Islet of Langerhans (tissue), 1 donor: ENCODE results near the gene CPE.
"Not testable (repeated sequence)": the region's sequence is repeated elsewhere in the genome, so short reads cannot be mapped to it uniquely, and the experiment has no call there.

ENCODE experiments used
- FAIRE-seq: peaks from one replicate; lab custom pipeline; 2011; peaks lifted over from hg19 to GRCh38; lab: Jason Lieb, UNC

The CPE gene

GRCh38 chr4:165404696-165405095 is 25.9 kb downstream of the CPE start:
- FAIRE-seq = no peak

DNA sequence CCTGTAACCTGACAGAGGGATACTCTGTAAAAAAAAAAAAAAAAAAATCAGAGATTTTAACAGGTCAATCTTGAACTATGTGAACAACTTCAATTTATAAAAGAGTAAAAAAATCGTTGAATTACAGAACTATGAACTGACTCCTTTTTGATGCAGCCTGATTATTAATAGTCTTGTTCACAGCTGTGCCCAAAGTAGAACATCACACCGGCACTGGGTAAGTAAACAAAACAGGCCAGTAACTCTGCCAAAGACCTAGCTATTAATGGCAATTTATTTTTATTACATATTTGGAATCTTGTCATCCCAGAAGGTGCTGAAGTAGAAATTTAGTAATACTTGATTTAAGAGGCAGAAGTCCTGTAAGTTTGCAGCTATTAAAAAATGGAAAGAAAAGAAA is 31.4 kb downstream of the CPE start:
- peak; percentile 92 for FAIRE-seq

DNA sequence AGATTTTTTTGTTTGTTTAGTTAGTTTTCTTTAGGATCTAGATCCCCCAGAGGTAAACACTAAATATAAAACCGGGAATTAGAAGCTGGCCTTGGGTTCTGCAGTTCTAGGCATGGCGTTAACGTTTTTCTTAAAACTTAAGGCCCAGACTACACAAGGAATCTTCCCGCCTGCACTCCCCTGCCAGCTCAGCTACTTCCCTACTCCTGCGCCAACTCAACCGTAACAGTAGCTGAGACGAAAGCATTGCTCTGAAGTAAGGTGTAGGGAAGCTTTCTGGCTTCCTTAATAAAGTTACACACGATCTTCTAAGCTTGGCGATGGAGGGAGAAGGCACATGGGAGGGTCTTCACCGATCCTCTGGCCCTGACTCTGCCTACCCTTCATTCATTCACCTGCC is 37.1 kb downstream of the CPE start:
- FAIRE-seq = no peak

- FAIRE-seq = no peak
Observed at GRCh38 chr4:165418073-165418472, 39.3 kb downstream of the CPE start.

DNA sequence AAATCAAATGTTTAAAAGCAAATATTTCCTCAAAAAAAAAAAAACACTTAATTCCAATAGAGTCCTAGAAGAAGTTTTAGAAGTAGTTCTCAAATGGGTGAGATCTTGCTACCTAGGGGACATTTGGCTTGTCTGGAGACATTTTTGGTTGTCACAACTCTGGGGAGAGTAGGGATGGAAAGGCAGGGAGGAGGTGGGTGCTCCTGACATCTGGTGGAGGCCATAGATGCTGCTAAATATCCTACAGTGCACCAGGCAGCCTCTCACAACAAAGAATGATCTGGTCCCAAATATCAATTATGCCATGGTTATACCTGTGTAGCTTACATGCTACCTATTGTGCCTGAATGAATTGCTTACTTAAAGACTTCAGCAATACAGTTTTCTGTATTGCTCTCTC is 46.8 kb downstream of the CPE start:
- no peak for FAIRE-seq

- FAIRE-seq = no peak
Observed at GRCh38 chr4:165426331-165426730, 47.5 kb downstream of the CPE start.

DNA sequence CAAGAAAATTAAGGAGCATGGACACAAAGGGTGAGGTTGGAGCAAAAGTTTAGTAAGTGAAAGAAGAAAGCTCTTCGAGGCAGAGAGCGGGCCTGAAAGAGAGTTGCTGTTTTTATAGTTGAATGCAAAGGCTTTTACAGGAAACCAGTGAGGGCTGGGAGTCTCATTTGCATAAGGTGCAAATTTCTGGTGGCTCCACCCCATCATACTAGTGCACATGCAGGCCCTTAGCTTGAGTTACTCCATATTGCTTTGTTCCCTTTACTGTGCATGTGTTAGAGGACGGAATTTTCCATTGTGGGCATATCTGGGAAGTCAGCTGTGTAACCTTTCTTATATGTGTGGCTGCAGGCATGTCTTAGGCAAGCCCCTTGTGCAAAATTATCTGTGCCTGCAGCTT is 48.0 kb downstream of the CPE start:
- no peak for FAIRE-seq

- no peak for FAIRE-seq
Observed at GRCh38 chr4:165428957-165429356, 50.1 kb downstream of the CPE start.

DNA sequence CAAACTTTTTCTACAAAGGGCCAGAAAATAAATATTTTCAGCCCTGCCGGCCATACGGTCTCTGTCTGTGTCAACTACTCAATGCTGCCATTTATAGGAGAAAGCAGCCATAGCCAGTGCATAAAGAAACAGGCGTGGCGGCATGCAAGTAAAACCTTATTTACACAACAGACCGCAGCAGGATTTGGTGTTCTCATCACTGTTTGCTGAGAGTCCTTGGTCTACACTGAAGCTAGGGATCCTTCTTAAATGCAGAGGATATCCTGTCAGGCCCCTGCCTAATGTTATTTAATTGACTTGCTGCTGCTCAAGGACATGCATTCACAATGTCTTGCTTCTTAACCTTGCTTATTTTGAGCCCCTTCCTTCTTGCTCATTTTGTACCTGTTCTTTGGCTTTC is 54.7 kb downstream of the CPE start:
- no peak for FAIRE-seq

GRCh38 chr4:165437691-165438090 is 58.9 kb downstream of the CPE start:
- FAIRE-seq = no peak

DNA sequence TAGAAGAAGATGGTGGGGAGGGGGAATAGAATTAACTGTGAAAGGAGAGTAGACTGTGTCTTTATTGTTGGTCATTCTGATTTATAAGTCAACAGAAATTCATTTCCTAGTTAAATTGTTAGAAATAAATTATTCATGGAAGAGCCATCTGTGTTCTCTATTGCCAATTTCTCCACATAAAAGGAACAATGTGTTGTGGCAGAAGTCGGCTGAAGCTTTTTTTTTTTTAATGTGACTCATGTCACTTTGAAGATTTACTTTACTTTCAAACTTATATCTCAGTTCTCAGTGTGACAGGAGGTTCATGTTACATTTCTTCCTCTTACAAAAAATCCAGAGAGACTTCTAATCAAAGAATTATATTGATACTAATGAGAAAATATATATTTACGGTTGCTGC is 60.5 kb downstream of the CPE start:
- peak; percentile 82 for FAIRE-seq

DNA sequence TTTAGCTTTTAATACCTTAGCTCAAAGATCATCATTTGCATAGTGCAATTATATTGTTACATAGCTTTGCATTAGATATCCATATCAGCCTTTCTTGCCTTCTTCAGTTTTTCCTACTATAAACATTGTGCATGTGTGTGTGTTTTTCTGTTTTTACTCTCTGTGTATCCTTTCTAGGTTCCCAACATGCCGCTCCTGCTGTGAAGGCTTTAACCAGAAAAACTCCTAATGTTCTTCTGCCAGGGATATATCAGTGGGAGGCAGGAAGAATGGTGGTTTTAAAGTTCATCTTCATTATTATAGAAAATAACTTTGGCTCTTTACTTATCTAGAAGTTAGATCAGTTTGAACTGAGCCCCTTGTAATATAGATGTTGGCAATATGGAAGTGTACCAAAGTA is 61.2 kb downstream of the CPE start:
- no peak for FAIRE-seq

DNA sequence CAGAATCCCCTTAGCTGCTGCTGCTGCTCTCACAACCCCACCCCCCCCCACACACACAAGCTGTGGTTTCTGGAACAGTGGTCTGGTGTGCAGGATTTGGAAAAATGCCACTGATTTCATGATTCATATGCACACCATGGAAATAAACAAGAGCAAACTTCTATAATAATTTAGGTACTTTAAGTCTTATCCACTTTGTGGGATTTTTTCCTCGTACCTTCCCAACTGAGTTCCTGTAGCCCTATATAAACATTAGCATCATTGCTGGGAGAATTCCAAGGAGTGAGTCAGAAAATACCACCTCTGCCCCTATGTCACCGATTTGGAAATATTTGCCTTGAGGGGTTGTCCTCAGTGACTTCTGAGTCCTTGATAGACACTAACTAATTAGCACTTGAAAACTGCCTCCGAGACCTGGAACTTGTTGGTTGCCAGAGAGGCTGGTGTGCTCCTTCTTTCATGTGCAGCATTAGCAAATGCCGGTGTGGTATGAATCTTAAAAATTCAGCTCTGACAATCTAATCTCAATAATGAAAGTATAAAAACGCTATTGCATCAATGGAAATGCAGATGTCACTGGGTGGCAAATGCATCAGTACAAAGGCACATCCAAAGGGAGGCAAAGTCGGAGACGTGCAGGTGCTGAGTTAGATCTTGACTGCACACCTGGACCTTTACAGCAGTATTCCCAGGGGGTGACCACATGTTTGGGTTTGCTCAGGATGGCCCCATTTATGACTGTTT is 61.8 kb downstream of the CPE start:
- FAIRE-seq = peak; percentile 41

GRCh38 chr4:165443276-165443675 is 64.5 kb downstream of the CPE start:
- FAIRE-seq = no peak

GRCh38 chr4:165448700-165449099 is 69.9 kb downstream of the CPE start:
- no peak for FAIRE-seq

DNA sequence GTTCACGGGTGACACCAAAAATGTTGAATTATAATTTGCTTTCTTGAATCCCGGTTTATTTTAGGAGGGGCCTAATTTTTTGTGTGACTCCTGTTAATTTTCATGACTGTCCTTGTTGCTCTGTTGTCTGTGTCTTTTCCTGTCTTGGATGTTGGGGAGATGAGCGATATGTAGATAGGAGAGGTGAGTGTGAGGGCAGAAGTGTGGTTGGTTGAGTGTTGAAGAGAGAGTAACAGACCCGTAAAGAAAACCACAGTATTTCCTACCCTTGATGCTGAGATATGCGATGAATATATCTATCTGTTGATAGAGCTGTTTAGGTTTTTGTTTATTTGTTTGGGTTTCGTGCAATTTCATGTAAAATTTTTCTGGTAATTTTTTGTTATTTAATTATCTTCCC is 70.5 kb downstream of the CPE start:
- no peak for FAIRE-seq

DNA sequence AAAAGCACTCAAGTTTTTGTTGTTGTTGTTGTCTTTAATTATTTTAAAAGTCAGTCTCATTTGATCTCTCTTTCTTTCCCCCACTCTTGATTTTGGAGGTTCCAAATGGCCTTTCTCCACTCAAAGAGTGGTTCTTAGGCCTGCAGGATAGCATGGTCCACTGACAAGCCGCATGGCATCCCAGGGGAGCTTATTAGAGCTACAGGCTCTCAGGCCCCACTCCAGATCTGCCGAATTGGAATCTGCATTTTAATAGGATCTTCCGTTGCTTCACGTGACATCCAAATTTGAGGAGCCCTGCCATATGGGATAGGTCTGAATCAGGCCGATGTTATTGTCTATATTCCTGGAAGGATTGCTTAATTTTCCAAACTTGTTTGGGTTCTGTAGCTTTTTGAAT is 72.1 kb downstream of the CPE start:
- no peak for FAIRE-seq

GRCh38 chr4:165453140-165453539 is 74.3 kb downstream of the CPE start:
- FAIRE-seq = not testable (repeated sequence)

GRCh38 chr4:165454426-165454825 is 75.6 kb downstream of the CPE start:
- peak; percentile 100 for FAIRE-seq

GRCh38 chr4:165457793-165458192 is 79.0 kb downstream of the CPE start:
- FAIRE-seq = peak; percentile 97

- no peak for FAIRE-seq
Observed at GRCh38 chr4:165458471-165458870, 79.7 kb downstream of the CPE start.

GRCh38 chr4:165461159-165461821 is 82.5 kb downstream of the CPE start:
- no peak for FAIRE-seq

DNA sequence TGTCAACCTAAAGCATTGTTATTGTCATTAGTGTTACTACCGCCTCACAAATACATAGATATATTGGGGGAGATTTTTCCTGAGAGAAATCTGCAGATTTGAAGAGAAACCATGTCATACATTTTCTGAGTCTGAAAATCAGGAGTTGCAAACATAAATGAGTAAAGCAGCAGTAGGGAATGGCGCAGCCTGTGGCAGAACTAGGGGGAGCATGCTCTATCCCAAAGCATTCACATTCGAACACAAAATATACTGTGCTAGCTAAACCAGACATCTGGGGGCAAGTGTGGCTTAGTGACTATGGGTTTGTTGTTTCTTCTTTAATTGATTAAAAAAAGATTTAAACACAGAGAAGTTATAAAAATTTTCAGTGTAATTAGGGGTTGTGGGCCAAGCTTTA is 83.2 kb downstream of the CPE start:
- no peak for FAIRE-seq

DNA sequence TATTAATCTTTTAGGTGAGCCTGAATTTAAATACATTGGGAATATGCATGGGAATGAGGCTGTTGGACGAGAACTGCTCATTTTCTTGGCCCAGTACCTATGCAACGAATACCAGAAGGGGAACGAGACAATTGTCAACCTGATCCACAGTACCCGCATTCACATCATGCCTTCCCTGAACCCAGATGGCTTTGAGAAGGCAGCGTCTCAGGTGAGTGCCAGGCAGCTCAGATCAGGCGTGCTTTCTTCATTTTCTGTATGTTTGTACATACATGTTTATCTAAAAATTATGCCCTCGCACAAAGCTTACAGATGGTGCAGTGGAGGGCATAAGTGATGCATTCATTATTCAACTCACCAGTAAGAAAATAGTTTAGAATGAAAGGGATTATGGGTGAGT is 85.6 kb downstream of the CPE start:
- no peak for FAIRE-seq
